ENCODE measurements around the gene FAM124A. TPM values are rescaled to one million over a fixed set of nuclear protein-coding genes. Genes with fewer than 3 reads are reported as not detected.

Gene FAM124A
- total and polyA plus RNA-seq, 7 donors, result 0.51 to 1.5 (median 0.75) TPM

DNA sequence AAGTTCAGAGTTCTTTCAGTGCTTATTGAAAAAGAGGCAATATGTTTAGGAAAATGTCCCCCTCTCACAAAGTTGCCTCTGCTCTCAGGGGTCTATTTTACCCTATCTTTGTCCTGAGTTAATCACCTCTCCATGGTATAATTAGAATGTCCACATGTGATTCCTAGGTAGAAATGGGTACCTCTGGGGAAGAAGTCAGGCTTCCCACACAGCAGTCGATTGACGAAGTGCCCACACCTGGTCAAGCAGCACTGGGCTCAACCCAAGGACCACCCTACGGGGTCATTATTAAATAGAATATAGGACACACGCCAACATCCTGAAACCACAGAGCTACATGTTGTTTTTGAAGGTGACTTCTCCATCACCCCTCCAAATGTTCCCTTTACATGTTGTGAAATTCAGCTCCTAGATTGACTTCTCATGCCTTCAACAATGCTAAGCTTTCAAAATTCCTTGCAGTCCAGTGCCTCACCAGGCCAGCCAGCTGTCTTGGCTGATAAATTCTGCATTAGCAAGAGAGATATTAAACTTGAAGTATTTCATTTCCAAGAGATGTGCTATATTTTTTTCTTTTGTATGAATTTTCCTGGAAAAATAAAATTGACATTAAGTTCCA, 43.6 kb upstream of the FAM124A start:
- no peaks in the 10 kb centered on the region for H3K4me1 ChIP-seq
- no peak for DNase-seq
- no peak overlapping the region for H3K4me3 ChIP-seq
- TF ChIP-seq, protein P1, sequence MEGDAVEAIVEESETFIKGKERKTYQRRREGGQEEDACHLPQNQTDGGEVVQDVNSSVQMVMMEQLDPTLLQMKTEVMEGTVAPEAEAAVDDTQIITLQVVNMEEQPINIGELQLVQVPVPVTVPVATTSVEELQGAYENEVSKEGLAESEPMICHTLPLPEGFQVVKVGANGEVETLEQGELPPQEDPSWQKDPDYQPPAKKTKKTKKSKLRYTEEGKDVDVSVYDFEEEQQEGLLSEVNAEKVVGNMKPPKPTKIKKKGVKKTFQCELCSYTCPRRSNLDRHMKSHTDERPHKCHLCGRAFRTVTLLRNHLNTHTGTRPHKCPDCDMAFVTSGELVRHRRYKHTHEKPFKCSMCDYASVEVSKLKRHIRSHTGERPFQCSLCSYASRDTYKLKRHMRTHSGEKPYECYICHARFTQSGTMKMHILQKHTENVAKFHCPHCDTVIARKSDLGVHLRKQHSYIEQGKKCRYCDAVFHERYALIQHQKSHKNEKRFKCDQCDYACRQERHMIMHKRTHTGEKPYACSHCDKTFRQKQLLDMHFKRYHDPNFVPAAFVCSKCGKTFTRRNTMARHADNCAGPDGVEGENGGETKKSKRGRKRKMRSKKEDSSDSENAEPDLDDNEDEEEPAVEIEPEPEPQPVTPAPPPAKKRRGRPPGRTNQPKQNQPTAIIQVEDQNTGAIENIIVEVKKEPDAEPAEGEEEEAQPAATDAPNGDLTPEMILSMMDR (IDR thresholded peaks at IDR 0.05), result no peak
- no peak for ATAC-seq
- no peaks in the 10 kb centered on the region for H3K9me3 ChIP-seq
- H3K27ac ChIP-seq, result no peak overlapping the region
- H3K36me3 ChIP-seq (ENCODE audit: insufficient read depth in 1 of 2, low read depth in 1 of 2), result no peaks in the 10 kb centered on the region
- 86 to 91% (median 87%) methylated on average over 4 of the region's 4 CpGs for WGBS, 3 donors
- H3K27me3 ChIP-seq (ENCODE audit: insufficient read depth in 3 of 3, low read length in 2 of 3), result no peaks in the 10 kb centered on the region
- intact Hi-C loops (cut with DNase I), result no loop called here

DNA sequence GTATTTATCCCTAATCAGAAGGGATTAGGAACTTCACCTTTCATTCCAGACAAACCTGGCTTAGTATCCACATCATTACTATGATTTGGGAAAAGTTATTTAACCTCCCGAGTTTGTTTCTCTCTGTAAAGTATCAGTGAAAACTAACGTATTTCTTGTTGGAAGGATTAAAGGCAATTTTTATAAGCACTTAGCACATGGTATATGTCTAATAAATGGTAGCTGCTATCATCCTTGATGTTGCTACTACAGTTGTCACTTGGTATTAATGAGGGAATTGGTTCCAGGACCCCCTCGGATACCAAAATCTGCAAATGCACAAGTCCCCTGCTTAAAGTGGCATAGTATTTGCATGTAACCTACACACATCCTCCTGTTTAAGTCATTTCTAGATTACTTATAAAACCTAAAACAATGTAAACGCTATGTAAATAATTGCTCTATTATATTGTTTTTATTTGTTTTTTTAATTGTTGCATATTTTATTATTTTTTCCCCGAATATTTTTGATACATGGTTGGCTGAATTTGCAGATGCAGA, 42.7 kb upstream of the FAM124A start:
- no peak for DNase-seq
- Histone ChIP-seq H3K9me3 (no peaks in the 10 kb centered on the region), H3K4me1 (no peaks in the 10 kb centered on the region), H3K27me3 (ENCODE audit: insufficient read depth in 3 of 3, low read length in 2 of 3) (no peaks in the 10 kb centered on the region), H3K36me3 (ENCODE audit: insufficient read depth in 1 of 2, low read depth in 1 of 2) (no peaks in the 10 kb centered on the region), H3K27ac (no peak overlapping the region), H3K4me3 (no peak overlapping the region)
- intact Hi-C loops (cut with DNase I), result no loop called here
- 85 to 90% (median 85%) methylated on average over 5 of the region's 5 CpGs for WGBS, 3 donors
- no peak for ATAC-seq
- TF ChIP-seq, protein P1 (IDR thresholded peaks at IDR 0.05), result no peak

DNA sequence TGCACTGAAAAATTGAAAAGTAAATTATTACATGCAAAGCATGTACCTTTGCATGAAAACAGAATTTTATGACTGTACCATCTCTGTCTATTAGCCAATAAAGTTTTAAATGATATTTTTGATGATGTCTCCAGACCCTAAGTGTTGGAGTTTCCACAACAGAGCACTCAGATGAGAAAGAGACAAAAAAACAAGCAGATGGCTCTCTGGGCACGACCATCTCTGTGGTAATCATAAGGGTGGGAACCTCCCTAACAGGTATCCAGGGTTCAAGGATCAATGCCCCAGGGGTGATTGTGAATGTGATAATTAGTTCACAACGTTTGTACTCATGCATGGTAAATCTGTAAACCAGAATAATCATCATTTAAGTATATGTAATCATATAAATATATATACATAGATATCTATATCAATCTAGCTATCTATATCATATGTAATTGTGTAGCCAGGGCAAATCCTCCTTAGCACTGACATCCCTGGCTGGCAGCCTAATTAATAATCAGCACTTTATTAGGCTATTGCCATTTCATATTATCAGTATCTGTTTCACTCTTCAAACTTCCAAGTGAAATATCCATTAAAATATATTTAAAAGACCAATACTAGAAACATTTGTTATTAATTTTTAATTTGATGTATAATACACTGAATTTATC, 41.2 kb upstream of the FAM124A start:
- Histone ChIP-seq H3K36me3 (ENCODE audit: insufficient read depth in 1 of 2, low read depth in 1 of 2) (no peaks in the 10 kb centered on the region), H3K27ac (no peak overlapping the region), H3K9me3 (no peaks in the 10 kb centered on the region), H3K4me1 (no peaks in the 10 kb centered on the region), H3K4me3 (no peak overlapping the region), H3K27me3 (ENCODE audit: insufficient read depth in 3 of 3, low read length in 2 of 3) (no peaks in the 10 kb centered on the region)
- WGBS, 3 donors, result 36 to 45% (median 45%) methylated on average over 2 of the region's 2 CpGs
- DNase-seq, result no peak
- ATAC-seq, result no peak
- intact Hi-C loops (cut with DNase I), result no loop called here
- TF ChIP-seq, protein P1 (IDR thresholded peaks at IDR 0.05), result no peak

DNA sequence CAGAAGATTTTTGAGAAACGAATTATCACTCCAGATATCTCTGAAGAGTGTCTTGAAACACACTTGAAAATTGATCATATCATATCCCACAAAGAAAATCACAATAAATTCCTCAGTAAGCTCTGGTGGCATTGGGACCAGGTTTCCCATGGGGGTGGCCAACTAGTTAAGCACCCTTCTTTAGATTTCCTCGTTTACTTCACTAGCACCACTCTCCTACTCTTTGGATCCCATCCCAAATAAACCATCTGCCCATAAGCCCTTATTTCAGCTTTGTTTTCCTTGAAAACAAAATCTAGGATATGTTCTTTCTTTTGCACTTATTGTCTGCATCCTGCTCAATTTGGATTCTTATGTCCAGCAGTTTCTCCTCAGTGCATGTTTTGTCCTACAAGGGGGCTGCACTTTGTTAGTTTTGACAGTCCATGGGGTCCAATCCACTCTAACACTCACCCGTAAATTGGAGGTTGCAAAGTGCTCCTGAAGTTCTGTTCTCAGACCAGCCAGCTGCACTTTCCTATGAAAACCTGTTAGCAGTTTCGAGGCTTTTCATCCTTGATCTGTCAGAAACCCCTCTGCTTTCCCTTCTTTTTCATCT, 40.3 kb upstream of the FAM124A start:
- TF ChIP-seq, protein P1 (IDR thresholded peaks at IDR 0.05), result no peak
- Histone ChIP-seq H3K27me3 (ENCODE audit: insufficient read depth in 3 of 3, low read length in 2 of 3) (no peaks in the 10 kb centered on the region), H3K9me3 (no peaks in the 10 kb centered on the region), H3K27ac (no peak overlapping the region), H3K4me3 (no peak overlapping the region), H3K36me3 (ENCODE audit: insufficient read depth in 1 of 2, low read depth in 1 of 2) (no peaks in the 10 kb centered on the region), H3K4me1 (no peaks in the 10 kb centered on the region)
- ATAC-seq (no peak), DNase-seq (no peak)
- 60 to 67% (median 61%) methylated on average over 4 of the region's 4 CpGs for WGBS, 3 donors
- intact Hi-C loops (cut with DNase I), result no loop called here

All from psoas muscle (tissue), 8 donors.